Esophagus (tissue), 2 donors: ENCODE data around the gene PTPRD. TPM values are rescaled to one million over a fixed set of nuclear protein-coding genes. Genes with fewer than 3 reads are reported as not detected.

Source experiments
- H3K27ac ChIP-seq, 2 donors: one replicate each; pipeline ENCODE4 v1.5.1; 2013; ENCODE audit warnings: low read depth in 2 of 2, mild to moderate bottlenecking in 2 of 2, inconsistent platforms in 1 of 2, low read length in 1 of 2, moderate library complexity in 1 of 2
- H3K27me3 ChIP-seq, 2 donors: one replicate each; pipeline ENCODE4 v1.6.1; 2013; ENCODE audit warnings: low read length in 2 of 2, control low read depth in 1 of 2, mild to moderate bottlenecking in 1 of 2; ENCODE audit not compliant: insufficient read depth in 2 of 2, control insufficient read depth in 1 of 2
- H3K36me3 ChIP-seq, 2 donors: one replicate each; pipeline ENCODE4 v1.6.1; 2013; ENCODE audit warnings: low read length in 1 of 2; ENCODE audit not compliant: control insufficient read depth in 2 of 2, insufficient read depth in 2 of 2
- H3K4me1 ChIP-seq, 2 donors: one replicate each; pipeline ENCODE4 v1.6.1; 2013; ENCODE audit warnings: low read length in 1 of 2; ENCODE audit not compliant: control insufficient read depth in 2 of 2, insufficient read depth in 2 of 2
- H3K4me3 ChIP-seq, 2 donors: one replicate each; pipeline ENCODE4 v1.5.1; 2013; ENCODE audit warnings: low read length in 2 of 2, mild to moderate bottlenecking in 2 of 2, low read depth in 1 of 2, moderate library complexity in 1 of 2
- H3K9me3 ChIP-seq, 2 donors: one replicate each; pipeline ENCODE4 v1.6.1; 2013; ENCODE audit warnings: mild to moderate bottlenecking in 2 of 2, low read depth in 1 of 2, low read length in 1 of 2, moderate library complexity in 1 of 2; ENCODE audit not compliant: control insufficient read depth in 2 of 2, insufficient read depth in 1 of 2
- WGBS, 2 donors: extraction: QIAGEN DNeasy Blood & Tissue Kit; methylation state at CpG; one replicate each; pipeline ENCODE4 v1.1.7; 2013; 5-methylcytosine and 5-hydroxymethylcytosine counted together
- polyA plus RNA-seq, 2 donors: library from polyadenylated mRNA; stranded (reverse); fragments of 200-250 nt; gene quantifications; one replicate each; pipeline ENCODE4 v1.2.3, GENCODE V29; 2013
- donor health status: healthy with polysubstance abuse.
- donor health status: Bipolar disorder and iron deficiency.

Gene PTPRD
- polyA plus RNA-seq, 2 donors, result 0.53 to 0.60 TPM

GRCh38 chr9:10026443-10026984, 586.3 kb downstream of the PTPRD start:
- H3K27me3 ChIP-seq, result no peaks in the 10 kb centered on the region
- no peaks in the 10 kb centered on the region for H3K4me1 ChIP-seq
- 69 to 70% methylated on average over 5 of the region's 5 CpGs for WGBS, 2 donors
- H3K36me3 ChIP-seq, result no peaks in the 10 kb centered on the region
- H3K27ac ChIP-seq, result no peak overlapping the region
- no peaks in the 10 kb centered on the region for H3K9me3 ChIP-seq
- H3K4me3 ChIP-seq, result no peak overlapping the region

GRCh38 chr9:10015755-10016154, 597.0 kb downstream of the PTPRD start:
- Histone ChIP-seq H3K27ac (no peak overlapping the region), H3K27me3 (no peaks in the 10 kb centered on the region), H3K9me3 (no peaks in the 10 kb centered on the region), H3K4me3 (no peak overlapping the region), H3K36me3 (no peaks in the 10 kb centered on the region), H3K4me1 (no peaks in the 10 kb centered on the region)
- 73 to 74% methylated on average over 1 of the region's 1 CpG for WGBS, 2 donors

GRCh38 chr9:10014889-10015288, 597.9 kb downstream of the PTPRD start:
- Histone ChIP-seq H3K27ac (no peak overlapping the region), H3K4me1 (no peaks in the 10 kb centered on the region), H3K9me3 (no peaks in the 10 kb centered on the region), H3K36me3 (no peaks in the 10 kb centered on the region), H3K4me3 (no peak overlapping the region), H3K27me3 (no peaks in the 10 kb centered on the region)
- 79 to 84% methylated on average over 2 of the region's 2 CpGs for WGBS, 2 donors

GRCh38 chr9:10009401-10009800, 603.4 kb downstream of the PTPRD start:
- Histone ChIP-seq H3K27me3 (no peaks in the 10 kb centered on the region), H3K4me1 (no peaks in the 10 kb centered on the region), H3K4me3 (no peak overlapping the region), H3K9me3 (no peaks in the 10 kb centered on the region), H3K36me3 (no peaks in the 10 kb centered on the region), H3K27ac (no peak overlapping the region)
- WGBS, 2 donors, result 84% methylated on average over 3 of the region's 3 CpGs

- no peaks in the 10 kb centered on the region for H3K4me1 ChIP-seq
- H3K27me3 ChIP-seq, result no peaks in the 10 kb centered on the region
- H3K27ac ChIP-seq, result no peak overlapping the region
- WGBS, 2 donors, result 31 to 52% methylated on average over 1 of the region's 1 CpG
- no peak overlapping the region for H3K4me3 ChIP-seq
- no peaks in the 10 kb centered on the region for H3K36me3 ChIP-seq
- no peaks in the 10 kb centered on the region for H3K9me3 ChIP-seq
These were observed 604.6 kb downstream of the PTPRD start for GRCh38 chr9:10008101-10008799.

- no peaks in the 10 kb centered on the region for H3K27me3 ChIP-seq
- H3K36me3 ChIP-seq, result no peaks in the 10 kb centered on the region
- no peak overlapping the region for H3K27ac ChIP-seq
- H3K4me3 ChIP-seq, result no peak overlapping the region
- no peaks in the 10 kb centered on the region for H3K9me3 ChIP-seq
- no peaks in the 10 kb centered on the region for H3K4me1 ChIP-seq
- 82 to 88% methylated on average over 5 of the region's 5 CpGs for WGBS, 2 donors
These were observed 605.4 kb downstream of the PTPRD start for GRCh38 chr9:10007356-10007755.

GRCh38 chr9:10005206-10005605, 607.6 kb downstream of the PTPRD start:
- Histone ChIP-seq H3K27me3 (no peaks in the 10 kb centered on the region), H3K27ac (no peak overlapping the region), H3K9me3 (no peaks in the 10 kb centered on the region), H3K4me1 (no peaks in the 10 kb centered on the region), H3K4me3 (no peak overlapping the region), H3K36me3 (no peaks in the 10 kb centered on the region)
- WGBS, 2 donors, result 36 to 40% methylated on average over 4 of the region's 4 CpGs

GRCh38 chr9:10003047-10003446, 609.8 kb downstream of the PTPRD start:
- Histone ChIP-seq H3K9me3 (no peaks in the 10 kb centered on the region), H3K4me1 (no peaks in the 10 kb centered on the region), H3K27me3 (no peaks in the 10 kb centered on the region), H3K36me3 (no peaks in the 10 kb centered on the region), H3K4me3 (no peak overlapping the region), H3K27ac (no peak overlapping the region)

- 82 to 84% methylated on average over 9 of the region's 9 CpGs for WGBS, 2 donors
- Histone ChIP-seq H3K27me3 (no peaks in the 10 kb centered on the region), H3K27ac (no peak overlapping the region), H3K4me3 (no peak overlapping the region), H3K36me3 (no peaks in the 10 kb centered on the region), H3K4me1 (no peaks in the 10 kb centered on the region), H3K9me3 (no peaks in the 10 kb centered on the region)
These were observed 612.1 kb downstream of the PTPRD start for GRCh38 chr9:10000669-10001068.
